GM21786 (cell line): ENCODE results near the gene GPR153.
"Not testable (repeated sequence)": the region's sequence is repeated elsewhere in the genome, so short reads cannot be mapped to it uniquely, and the experiment has no call there.

ENCODE experiments used
- ATAC-seq: cut with Tn5 transposase; IDR thresholded peaks from one replicate; pipeline ENCODE4 v1.9.1; 2021; ENCODE audit not compliant: unreplicated experiment

Gene GPR153

GRCh38 chr1:6235296-6235677 is 25.6 kb downstream of the GPR153 start:
- peak; percentile 16 for ATAC-seq

DNA sequence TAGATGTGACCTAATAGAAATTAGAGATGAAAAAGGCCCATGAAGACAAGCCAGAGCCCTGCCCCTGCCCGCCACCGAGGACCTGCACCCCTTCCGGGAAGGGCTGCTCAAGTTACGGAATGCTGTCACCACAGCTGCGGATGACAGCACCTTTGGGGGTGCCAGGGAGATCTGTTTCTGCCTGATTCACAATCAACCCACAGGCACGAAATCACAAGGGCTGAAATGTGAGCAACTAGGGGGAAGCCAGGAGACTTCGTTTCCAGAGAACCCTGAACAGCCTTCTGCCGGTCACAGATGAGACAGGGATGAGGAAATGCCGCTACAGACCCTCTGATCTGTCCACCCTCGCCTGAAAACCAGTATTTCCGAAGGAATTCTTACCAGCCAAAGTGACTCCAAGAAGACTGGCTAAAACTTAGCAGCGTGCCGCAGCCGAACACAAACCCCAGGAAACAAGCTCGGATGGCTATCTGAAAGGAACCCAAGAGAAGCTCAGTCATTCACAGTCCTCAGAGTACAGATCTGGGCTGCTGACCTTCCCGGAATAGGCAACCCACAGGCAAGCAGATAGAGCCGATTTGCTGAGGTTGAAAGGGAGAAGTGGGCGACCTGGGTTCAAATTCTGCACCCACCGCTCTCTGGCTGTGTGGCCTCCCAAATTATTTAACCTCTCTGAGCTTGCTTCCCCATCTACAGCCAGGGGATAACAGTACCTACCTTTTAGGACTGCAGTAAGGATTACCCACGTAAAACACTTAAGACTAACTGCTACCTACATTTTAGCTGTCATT is 26.2 kb downstream of the GPR153 start:
- no peak for ATAC-seq

DNA sequence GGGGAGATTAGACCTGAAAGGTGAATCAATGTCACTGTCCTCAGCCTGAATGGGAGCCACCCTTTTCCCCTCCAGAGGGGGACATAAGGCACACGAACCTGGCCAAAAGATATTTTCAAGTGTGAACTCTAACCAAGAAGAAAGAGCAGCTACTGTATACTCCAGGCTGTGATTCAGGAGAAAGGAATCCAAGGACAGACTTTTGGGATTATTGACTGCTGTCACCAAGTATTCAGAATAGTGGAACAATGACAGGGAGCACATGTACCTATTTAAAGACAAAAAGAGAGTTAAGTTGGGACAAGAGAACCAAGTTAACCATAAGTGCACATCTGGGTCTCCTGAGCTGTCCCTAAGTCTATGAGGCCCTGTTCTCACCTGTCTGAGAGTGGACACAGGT is 27.5 kb downstream of the GPR153 start:
- ATAC-seq, result no peak

DNA sequence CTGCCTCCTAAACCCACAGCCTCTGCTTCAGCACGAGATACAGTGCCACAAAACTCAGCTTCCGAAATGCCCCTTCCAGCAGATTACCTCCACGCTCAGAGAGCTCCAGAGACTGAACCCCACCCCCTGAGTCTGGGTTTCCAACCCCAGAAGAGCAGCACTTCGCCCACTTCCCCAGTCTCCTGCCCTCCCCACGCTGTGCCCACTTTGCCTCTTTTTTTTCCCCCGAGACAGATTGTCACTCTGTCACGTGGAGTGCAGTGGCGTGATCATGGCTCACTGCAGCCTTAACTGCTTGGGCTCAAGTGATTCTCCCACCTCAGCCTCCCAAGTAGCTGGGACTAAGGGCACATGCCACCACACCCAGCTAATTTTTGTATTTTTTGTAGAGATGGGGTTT is 35.2 kb downstream of the GPR153 start:
- no peak for ATAC-seq

DNA sequence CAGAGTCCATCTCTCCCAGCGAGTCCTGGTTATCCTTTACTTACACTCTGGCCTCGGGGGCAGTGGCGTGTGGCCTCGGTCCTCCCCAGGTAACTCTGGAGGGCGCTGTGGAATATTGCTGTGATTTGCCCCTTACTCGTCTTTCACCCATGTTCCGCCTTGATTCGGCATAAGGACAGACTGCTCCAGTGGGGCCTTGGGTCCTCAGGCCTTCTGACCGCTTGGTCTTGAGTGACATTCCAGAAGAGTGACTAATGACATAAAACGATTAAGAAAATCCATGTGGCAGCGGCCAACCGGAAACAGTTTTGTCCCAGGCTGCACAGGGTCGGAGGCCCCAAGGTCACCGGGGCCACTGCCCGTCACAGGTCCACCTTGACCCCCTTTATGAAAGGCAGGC is 36.2 kb downstream of the GPR153 start:
- no peak for ATAC-seq

- no peak for ATAC-seq
These were observed 37.3 kb downstream of the GPR153 start for GRCh38 chr1:6223617-6224016.

DNA sequence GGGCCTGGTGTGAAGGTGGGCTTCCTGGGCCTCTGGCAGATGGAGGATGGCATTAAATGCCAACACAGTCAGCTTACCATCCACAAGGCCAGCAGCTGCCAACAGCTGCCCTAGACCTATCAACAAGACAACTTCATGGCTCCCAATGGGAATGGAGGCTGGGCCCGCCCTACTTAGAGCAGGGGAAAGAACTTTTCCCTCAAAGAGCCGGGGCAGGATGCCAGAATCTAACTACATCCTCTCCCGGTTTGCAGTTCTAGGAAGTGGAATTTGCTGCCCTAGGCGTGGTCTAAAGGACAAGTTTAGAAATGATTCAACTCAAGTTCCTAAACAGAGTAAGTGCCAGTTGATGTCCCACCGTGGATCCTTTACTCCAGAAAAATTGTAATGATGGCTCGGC is 38.3 kb downstream of the GPR153 start:
- no peak for ATAC-seq

DNA sequence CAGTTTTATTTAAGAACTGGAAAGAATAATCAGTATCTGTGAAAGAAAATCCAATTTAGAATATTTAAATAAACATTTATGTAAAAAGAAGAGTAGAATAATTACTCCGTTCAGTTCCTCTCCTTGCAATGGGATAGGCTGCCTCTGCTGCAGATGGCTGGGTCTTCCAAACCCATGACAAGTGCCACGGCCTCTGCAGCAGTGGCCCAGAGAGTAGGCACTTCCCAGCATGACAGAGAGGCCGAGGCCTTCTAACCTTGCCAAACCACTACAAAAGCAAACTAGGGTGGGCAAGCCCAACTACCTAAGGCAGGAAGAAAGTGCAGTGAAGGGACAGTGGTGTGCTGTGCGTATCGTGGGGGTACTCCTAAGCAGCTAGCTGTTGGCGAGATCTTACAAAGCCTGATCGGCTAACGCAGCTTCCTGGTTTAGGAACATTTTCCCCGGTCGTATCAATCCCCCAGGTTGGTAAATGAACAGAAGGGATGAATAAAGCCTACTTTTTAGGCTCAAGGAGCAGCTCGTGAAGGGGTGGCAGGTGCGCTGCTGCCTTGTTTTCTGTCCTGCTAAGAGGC is 39.6 kb downstream of the GPR153 start:
- ATAC-seq, result no peak

GRCh38 chr1:6220236-6220635 is 40.7 kb downstream of the GPR153 start:
- no peak for ATAC-seq

DNA sequence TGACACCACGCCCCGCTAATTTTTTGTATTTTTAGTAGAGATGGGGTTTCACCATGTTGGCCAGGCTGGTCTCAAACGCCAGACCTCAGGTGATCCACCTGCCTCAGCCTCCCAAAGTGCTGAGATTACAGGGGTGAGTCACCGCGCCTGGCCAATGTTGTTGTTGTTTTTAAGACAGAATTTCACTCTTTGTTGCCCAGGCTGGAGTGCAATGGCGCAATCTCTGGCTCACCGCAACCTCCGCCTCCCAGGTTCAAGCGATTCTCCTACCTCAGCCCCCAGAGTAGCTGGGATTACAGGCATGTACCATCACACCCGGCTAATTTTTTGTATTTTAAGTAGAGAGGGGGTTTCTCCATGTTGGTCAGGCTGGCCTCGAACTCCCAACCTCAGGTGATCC is 41.3 kb downstream of the GPR153 start:
- not testable (repeated sequence) for ATAC-seq

DNA sequence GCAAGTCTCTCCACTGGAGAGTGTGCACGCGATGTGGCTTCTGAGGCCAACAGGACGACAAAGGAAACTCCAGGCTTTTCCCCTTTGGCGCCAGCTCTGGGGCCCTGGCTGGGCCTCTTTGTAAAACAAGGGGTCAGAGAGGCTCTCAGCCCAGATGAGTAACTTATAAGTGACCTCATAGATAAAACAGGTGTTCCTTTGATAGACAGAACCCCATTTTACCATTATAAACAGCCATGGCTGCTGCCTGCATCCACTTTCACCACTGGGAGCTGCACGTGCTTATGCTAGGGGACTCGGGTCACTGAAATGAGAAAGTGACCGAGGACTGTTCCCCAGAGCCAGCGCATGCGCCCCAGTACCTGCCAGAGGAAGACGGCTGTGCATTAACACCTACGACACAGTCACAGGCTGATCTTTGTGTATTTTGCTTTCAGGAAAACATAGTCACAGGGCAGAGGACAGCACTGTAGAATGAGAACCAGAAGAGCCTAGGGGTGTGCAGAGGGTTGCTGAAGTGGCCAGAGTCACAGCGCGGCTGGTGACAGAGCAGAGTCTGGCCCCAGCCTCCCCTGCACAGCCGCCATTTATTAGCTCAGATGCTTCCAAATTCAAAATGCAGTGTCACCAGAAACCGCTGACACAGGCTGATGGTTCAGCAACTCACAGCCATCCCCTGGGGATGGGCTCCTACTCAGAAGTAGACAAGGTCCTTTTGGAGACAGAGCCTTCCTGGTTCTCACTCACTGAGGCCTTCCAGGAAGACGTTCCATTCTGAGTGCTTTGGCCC is 42.3 kb downstream of the GPR153 start:
- no peak for ATAC-seq

DNA sequence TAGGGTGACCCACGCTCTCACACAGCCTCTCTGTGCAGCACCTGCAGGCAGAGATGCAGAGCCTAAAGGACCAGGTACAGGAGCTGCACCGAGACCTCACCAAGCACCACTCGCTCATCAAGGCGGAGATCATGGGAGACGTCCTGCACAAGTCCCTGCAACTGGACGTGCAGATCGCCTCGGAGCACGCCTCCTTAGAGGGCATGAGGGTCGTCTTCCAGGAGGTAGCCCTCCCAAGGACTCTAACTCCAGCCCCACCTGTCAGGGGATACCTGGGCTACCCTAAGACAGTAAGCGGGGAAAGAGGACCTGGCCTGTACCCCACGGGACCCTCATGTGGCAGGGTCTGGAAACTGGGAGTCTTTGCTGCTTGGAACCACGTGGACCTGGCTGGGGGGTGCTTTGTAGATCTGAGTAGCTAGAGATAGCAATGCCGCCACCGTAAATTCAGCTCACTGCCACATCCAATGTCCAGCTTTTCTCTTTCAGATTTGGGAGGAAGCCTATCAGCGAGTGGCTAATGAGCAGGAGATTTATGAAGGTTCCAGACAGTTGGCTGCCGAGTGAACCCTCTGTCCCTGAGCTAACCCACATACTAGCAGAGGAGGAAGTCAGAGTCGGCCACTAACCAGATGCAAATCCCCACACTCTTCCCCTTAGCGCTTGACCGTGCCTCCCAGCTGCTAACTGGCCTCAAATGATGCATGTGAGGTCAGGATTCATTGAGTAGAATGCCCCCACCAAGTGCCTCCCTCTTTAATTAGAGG is 48.5 kb downstream of the GPR153 start:
- ATAC-seq, result no peak

DNA sequence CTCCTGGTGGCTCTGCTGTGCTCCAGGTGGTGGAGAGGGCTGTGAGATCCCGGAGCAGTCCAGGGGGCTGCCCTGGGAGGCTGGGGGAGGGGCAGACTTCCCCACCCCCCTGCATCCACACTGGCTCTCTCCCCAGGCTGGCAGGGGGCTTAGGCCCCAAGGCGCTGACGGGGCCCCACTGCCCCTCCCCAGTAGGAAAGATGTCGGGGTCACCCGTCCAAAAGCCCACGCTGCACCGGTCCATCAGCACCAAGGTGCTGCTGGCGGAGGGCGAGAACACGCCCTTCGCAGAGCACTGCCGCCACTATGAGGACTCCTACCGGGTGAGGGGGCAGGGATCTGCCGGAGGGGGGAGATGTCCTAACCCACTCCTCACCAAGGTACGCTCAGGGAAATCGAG is 49.2 kb downstream of the GPR153 start:
- no peak for ATAC-seq

DNA sequence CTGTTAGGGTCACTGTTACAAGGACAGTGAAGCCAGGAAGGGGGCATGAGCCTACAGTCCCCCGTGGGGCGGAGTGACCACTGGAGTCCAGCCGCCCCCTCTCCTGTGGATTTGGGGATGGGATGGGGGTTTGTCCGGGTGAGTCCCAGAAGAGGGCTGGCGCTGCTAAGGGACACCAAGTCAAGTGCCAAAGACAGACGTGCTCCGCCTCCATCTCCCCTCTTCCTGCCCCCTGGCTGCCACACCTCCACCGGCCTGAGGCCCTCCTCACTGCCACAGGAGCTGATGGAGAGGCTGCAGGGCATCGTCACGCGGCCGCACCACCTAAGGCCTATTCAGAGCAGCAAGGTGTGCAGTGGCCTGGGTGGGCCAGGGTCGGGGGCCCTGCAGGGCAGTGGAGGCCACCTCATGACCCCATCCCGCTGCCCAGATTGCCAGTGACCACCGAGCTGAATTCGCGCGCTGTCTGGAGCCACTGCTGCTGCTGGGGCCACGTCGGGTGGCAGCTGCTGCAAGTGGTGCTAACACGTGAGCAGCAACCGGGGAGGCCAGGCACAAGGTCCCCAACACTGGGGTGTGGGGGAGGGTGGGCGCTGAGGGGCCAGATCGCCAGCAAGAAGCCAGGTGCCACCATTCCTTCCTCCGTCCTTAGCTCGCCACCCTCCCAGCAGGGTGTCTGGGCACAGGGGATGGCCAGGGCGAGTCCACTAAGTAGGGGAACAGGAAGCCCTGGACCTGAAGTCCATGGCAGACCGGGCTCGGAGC is 50.1 kb downstream of the GPR153 start:
- ATAC-seq, result no peak

- no peak for ATAC-seq
These were observed 51.0 kb downstream of the GPR153 start for GRCh38 chr1:6209661-6210580.

DNA sequence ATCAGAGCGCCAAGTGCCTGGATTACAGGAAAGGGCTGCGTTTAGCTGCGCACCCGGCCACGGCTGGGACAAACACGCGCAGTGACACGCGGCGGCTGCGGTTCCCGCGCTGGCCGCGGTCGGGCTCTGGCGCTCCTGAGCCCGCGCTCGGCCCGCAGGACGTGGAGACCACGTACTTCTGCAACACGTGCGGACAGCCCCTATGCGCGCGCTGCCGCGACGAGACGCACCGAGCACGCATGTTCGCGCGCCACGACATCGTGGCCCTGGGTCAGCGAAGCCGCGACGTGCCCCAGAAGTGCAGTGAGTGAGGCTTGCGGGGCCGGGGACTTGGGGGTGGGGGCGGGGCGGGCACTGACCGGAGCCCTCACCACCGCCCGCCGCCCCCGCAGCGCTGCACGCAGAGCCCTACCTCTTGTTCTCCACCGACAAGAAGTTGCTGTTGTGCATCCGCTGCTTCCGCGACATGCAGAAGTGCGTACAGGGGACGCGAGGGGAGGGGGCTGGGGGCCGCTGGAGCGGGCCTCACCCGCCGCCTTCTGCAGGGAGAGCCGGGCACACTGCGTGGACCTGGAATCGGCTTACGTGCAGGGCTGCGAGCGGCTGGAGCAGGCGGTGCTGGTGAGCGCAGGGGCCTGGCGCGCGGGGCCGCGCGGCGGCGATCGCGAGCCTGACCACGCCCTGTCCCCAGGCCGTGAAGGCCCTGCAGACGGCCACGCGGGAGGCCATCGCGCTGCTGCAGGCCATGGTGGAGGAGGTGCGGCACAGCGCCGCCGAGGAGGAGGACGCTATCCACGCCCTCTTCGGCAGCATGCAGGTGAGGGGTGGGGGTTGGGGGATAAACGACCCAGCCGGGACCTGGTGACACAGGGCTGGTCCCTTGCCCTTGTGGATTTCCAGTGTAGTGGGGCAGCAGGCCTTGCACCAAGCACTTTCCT is 51.9 kb downstream of the GPR153 start:
- ATAC-seq, result no peak

GRCh38 chr1:6207921-6208320 is 53.0 kb downstream of the GPR153 start:
- ATAC-seq, result no peak

DNA sequence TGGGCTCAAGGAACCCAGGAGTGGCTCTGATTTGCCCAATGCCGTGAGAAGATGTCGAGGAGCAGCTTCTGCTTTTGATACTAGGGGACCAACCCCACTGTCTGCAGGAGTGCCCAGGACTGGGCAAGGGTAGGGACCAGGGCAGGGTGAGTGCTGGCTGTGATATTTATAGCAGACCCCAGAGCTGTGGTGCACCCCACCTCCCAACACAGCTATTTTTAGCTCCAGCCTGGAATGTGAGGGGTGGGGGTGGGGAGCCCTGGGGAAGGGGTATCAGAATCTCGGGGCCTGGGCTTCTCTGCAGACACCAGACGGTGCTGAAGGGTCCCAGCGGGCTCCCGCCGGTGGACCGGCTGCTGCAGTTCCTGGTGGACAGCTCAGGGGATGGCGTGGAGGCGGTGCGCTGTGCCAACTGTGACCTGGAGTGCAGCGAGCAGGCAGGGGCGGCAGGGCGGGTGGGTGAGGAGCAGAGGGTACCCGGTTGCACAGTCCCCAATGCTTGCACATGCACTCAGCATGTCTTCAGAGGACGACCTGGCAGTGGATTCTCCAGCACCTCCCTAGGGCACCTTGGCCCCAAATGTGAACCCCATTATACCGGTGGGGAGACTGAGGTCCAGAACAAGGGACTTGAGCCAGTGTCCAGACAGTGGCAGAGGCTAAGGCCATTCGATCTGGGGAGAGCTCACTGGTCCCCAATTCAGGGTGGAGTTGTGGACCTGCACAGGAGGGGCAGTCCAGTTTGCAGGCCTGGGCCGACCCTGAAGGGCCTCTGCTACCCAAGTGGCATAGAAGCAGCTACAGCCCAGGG is 53.6 kb downstream of the GPR153 start:
- ATAC-seq, result no peak
